Measurements from ENCODE around the gene HAAO. TPM values are rescaled to one million over a fixed set of nuclear protein-coding genes. Genes with fewer than 3 reads are reported as not detected.

The HAAO gene
- total and polyA plus RNA-seq, 2 experiments from 2014 or later = 2.6 to 3.2 TPM

- H3K4me3 Mint-ChIP-seq = no peak overlapping the region
Observed at GRCh38 chr2:42834161-42834560, 41.8 kb upstream of the HAAO start.

GRCh38 chr2:42832289-42832634 lies 39.9 kb upstream of the HAAO start:
- Histone ChIP-seq H3K27me3 (ENCODE audit: insufficient read depth) (peaks cover 5% of the 10 kb centered on the region; the same call in 1 of the 2 replicates), H3K9me2 (ENCODE audit: insufficient read depth) (0 out of 2 replicates have a peak, but pooled peaks cover 3% of the 10 kb centered on the region), H3K4me2 (no peak overlapping the region), H3K36me3 (ENCODE audit: insufficient read depth) (no peaks in the 10 kb centered on the region), H3K4me1 (ENCODE audit: insufficient read depth) (no peaks in the 10 kb centered on the region), H3K79me2 (replicated peaks; ENCODE audit: insufficient read depth) (no peaks in the 10 kb centered on the region), H3F3A (replicated peaks; ENCODE audit: low read depth) (no peaks in the 10 kb centered on the region), H4K20me1 (replicated peaks; ENCODE audit: insufficient read depth) (no peaks in the 10 kb centered on the region), H3K27ac (ENCODE audit: low read depth) (no peak overlapping the region), H2AFZ (no peak overlapping the region), H3K4me3 (no peak overlapping the region)
- Mint-ChIP-seq H3K4me3 (no peak overlapping the region), H3K27ac (no peak overlapping the region), H3K4me1 (peaks cover 6% of the 10 kb centered on the region), H3K27me3 (ENCODE audit: insufficient read depth, low read depth, poor library complexity) (peaks cover 16% of the 10 kb centered on the region), H3K9me3 (peaks cover 6% of the 10 kb centered on the region; the same call in 1 of the 3 replicates), H3K36me3 (ENCODE audit: low read depth) (no peaks in the 10 kb centered on the region)
- no peak for DNase-seq (ENCODE audit: low spot score)
- ATAC-seq = no peak
- TF ChIP-seq EZH2 (IDR thresholded peaks at IDR 0.05; ENCODE audit: low read depth, unreplicated experiment) = no peak
- no peak for TF ChIP-seq ZNF114 (CRISPR knock-in tag; IDR thresholded peaks at IDR 0.05)
- TF ChIP-seq JUNB (IDR thresholded peaks at IDR 0.05; ENCODE audit: unreplicated experiment) = no peak
- TF ChIP-seq, protein P1, sequence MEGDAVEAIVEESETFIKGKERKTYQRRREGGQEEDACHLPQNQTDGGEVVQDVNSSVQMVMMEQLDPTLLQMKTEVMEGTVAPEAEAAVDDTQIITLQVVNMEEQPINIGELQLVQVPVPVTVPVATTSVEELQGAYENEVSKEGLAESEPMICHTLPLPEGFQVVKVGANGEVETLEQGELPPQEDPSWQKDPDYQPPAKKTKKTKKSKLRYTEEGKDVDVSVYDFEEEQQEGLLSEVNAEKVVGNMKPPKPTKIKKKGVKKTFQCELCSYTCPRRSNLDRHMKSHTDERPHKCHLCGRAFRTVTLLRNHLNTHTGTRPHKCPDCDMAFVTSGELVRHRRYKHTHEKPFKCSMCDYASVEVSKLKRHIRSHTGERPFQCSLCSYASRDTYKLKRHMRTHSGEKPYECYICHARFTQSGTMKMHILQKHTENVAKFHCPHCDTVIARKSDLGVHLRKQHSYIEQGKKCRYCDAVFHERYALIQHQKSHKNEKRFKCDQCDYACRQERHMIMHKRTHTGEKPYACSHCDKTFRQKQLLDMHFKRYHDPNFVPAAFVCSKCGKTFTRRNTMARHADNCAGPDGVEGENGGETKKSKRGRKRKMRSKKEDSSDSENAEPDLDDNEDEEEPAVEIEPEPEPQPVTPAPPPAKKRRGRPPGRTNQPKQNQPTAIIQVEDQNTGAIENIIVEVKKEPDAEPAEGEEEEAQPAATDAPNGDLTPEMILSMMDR (conservative IDR thresholded peaks at IDR 0.05; ENCODE audit: low read depth in 2 of 2) = no peak
- TF ChIP-seq ZNF331 (CRISPR knock-in tag; IDR thresholded peaks at IDR 0.05; ENCODE audit: low read depth) = no peak
- TF ChIP-seq STAT1 (IDR thresholded peaks at IDR 0.05; ENCODE audit: unreplicated experiment) = no peak
- no peak for TF ChIP-seq REST (IDR thresholded peaks at IDR 0.05; ENCODE audit: unreplicated experiment)

More at GRCh38 chr2:42834161-42834560, 41.8 kb upstream of the HAAO start:
- H3K36me3 ChIP-seq (ENCODE audit: insufficient read depth) = no peaks in the 10 kb centered on the region
- H3K4me1 ChIP-seq (ENCODE audit: insufficient read depth) = no peaks in the 10 kb centered on the region
- no peak overlapping the region for H2AFZ ChIP-seq
- Mint-ChIP-seq H3K36me3 (ENCODE audit: low read depth) (no peaks in the 10 kb centered on the region), H3K27ac (no peak overlapping the region), H3K9me3 (peaks cover 7% of the 10 kb centered on the region; the same call in 1 of the 3 replicates), H3K27me3 (ENCODE audit: insufficient read depth, low read depth, poor library complexity) (peaks cover 3% of the 10 kb centered on the region), H3K4me1 (peaks cover 2% of the 10 kb centered on the region; the same call in 1 of the 3 replicates)
- H3K79me2 ChIP-seq (replicated peaks; ENCODE audit: insufficient read depth) = no peaks in the 10 kb centered on the region
- no peak overlapping the region for H3K27ac ChIP-seq (ENCODE audit: low read depth)
- DNase-seq (ENCODE audit: low spot score) (no peak), ATAC-seq (no peak)
- no peaks in the 10 kb centered on the region for H3K27me3 ChIP-seq (ENCODE audit: insufficient read depth)
- TF ChIP-seq NANOG (IDR thresholded peaks at IDR 0.05; ENCODE audit: borderline replicate concordance) (no peak), JUNB (IDR thresholded peaks at IDR 0.05; ENCODE audit: unreplicated experiment) (no peak), STAT1 (IDR thresholded peaks at IDR 0.05; ENCODE audit: unreplicated experiment) (no peak), ZNF331 (CRISPR knock-in tag; IDR thresholded peaks at IDR 0.05; ENCODE audit: low read depth) (no peak), REST (IDR thresholded peaks at IDR 0.05; ENCODE audit: unreplicated experiment) (no peak), POLR2AphosphoS5 (IDR thresholded peaks at IDR 0.05; ENCODE audit: low read depth) (no peak), EZH2 (IDR thresholded peaks at IDR 0.05; ENCODE audit: low read depth, unreplicated experiment) (no peak)
- TF ChIP-seq, protein P2, sequence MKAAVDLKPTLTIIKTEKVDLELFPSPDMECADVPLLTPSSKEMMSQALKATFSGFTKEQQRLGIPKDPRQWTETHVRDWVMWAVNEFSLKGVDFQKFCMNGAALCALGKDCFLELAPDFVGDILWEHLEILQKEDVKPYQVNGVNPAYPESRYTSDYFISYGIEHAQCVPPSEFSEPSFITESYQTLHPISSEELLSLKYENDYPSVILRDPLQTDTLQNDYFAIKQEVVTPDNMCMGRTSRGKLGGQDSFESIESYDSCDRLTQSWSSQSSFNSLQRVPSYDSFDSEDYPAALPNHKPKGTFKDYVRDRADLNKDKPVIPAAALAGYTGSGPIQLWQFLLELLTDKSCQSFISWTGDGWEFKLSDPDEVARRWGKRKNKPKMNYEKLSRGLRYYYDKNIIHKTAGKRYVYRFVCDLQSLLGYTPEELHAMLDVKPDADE (IDR thresholded peaks at IDR 0.05) = no peak
- 0 out of 2 replicates have a peak, but pooled peaks cover 3% of the 10 kb centered on the region for H3K9me2 ChIP-seq (ENCODE audit: insufficient read depth)
- no peaks in the 10 kb centered on the region for H4K20me1 ChIP-seq (replicated peaks; ENCODE audit: insufficient read depth)
- no peaks in the 10 kb centered on the region for H3F3A ChIP-seq (replicated peaks; ENCODE audit: low read depth)
- no peak overlapping the region for H3K4me2 ChIP-seq
- no peak overlapping the region for H3K4me3 ChIP-seq
